ENCODE data around the gene RRM2.
A peak's percentile ranks its signal among the peaks of the same experiment; 100 is the strongest.

Gene RRM2

GRCh38 chr2:10150436-10150835 lies 27.9 kb downstream of the RRM2 start:
- no peak for DNase-seq

DNA sequence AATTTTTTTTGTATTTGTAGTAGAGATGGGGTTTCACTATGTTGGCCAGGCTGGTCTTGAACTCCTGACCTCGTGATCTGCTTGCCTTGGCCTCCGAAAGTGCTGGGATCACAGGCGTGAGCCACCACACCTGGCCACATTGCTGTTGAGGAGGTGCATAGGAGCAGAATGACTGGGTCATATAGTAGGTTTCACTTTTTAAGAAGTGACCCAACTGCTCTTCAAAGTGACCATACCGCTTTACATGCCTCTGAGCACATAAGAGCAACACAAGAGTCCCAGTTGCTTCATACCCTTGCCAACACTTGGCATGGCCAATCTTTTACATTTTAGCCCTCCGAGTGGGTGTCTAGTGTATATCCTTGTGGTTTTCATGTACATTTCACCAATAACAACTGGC lies 28.9 kb downstream of the RRM2 start:
- DNase-seq: no peak

GRCh38 chr2:10157293-10157692 lies 34.8 kb downstream of the RRM2 start:
- no peak for DNase-seq

DNA sequence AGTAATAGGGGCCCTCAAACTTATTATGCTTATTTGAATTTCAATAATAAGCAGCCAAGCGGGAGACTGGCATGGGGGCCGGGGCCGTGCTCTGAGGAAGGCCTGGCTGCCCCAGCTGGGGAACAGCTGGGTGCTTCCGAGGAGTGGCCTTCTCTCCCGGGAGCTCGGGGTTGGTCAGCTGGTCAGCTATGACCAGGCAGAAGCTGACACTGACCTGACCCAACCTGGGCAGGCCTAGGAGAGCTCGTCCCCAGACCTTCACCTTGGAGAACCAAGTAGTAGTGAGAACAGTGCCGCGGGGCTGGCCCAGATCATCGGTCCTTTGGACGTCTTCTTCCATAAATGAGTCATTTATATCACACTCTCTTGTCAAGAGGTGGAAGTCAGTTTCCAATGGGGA lies 36.1 kb downstream of the RRM2 start:
- DNase-seq: no peak

DNA sequence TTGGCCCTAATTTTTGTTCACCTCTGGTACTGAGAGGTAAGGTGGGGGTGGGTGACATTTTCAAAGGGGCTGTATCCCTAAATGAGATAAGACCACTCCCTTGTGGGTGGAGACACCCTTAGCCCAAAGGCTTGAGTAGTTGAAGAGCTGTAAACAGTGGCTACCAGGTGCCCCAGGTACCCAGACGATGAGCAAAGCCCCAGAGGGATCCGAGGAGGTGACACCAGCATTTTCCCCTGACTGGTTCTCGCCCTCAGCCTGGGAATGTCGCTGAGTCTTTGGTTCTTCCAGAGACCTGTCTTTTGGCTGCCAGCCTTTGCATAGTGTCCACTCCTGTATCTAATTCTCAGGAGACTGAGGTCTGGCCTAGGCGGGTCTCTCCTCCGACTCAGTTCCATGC lies 36.5 kb downstream of the RRM2 start:
- DNase-seq: no peak

GRCh38 chr2:10159581-10160131 lies 37.1 kb downstream of the RRM2 start:
- DNase-seq: peak in 2 of 58 donors; percentile 12 to 19

- DNase-seq: no peak
Measured at GRCh38 chr2:10160203-10160955, 37.8 kb downstream of the RRM2 start.

- no peak for DNase-seq
Measured at GRCh38 chr2:10161206-10161931, 38.8 kb downstream of the RRM2 start.

- DNase-seq: peak in 23 of 58 donors; percentile 15 to 63 (median 37)
Measured at GRCh38 chr2:10161961-10162441, 39.5 kb downstream of the RRM2 start.

DNA sequence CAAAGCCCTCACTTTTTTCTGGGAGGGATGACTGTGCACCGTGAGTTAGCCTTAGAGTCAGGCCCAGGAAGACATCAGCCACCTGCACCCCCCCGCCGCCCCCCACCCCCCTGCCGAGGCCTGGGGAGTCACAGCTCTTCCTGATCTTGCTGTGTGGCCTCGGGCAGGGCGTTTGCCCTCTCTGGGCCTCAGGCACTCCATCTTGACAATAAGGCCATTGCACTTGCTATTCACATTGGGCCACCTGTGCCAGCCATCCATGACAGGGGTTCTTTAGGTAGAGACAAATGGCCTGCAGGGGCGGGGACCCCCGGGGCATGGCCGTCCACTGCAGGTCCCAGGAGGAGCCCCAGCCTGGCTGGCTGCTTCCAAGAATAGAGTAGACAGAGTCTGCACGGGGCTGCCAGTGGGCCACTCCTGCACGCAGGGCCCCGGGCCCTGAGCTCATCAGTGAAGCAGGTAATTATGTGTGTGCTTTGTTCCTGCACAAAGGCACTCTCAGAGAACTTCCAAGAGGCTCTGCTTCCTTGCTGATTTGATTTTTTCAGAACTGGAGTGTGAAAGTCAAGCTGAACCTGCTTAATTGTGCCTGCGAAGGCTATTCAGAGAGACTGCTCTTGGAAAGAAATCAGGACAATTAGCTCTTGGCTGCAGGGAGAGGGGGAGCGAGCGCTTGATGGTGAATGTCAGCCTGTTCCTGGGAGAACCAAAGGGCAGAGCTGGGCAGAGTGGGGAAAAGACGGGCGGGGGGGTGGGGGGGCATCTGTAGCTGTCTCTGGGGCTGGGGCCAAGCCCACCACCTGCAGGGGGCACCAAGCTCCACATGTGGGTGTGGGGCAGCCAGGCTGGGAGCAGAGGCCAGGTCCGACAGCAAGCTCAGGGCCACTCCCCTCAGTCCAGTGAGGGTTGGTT lies 40.3 kb downstream of the RRM2 start:
- peak in 32 of 58 donors; percentile 18 to 78 (median 44) for DNase-seq

DNA sequence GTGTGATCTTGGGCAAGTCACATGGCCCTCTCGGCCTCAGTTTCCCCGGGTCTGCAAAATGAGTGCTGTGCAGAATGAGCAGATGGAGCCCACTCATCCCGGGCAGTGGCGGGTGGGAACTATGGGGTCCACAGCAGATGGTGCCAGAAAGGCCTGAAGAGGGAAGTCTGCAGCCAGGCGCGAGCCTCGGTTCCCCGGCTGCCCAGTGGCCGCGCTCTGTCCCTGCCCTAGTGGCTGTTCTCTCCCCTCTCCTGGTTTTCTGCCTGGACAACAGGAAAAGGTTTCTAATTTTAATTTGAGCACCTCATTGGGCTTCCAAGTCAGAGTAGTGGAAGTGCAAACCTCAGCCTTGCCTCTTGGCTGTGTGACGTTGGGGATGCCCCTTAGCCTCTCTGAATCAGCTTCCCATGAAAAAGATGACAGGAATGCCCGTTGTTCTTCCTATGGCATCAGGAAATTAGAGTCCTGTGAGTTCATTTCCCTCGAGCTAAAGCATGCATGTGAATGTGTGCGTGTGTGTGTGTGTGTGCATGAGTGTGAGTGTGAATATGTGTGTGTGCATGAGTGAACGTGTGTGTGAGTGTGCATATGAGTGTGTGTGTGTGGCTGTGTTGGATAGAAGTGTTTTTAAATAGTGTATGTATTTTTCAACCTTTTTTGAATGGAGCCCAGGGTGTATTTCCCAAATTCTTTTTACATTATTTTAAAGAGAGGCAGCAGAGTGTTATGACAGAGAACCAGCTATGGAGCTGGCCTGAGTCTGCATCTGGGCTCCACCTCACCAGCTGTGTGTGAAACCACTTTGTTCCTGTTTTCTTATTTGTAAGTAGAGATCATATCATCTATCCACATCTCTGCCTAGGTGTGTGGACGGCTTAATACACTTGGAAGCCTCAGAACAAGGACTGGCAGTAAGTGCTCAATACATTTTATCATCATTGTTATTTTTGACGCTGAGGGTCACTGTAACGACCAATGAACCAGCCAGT lies 41.3 kb downstream of the RRM2 start:
- no peak for DNase-seq

- no peak for DNase-seq
Measured at GRCh38 chr2:10164601-10165000, 42.1 kb downstream of the RRM2 start.

- DNase-seq: no peak
Measured at GRCh38 chr2:10165282-10165681, 42.7 kb downstream of the RRM2 start.

GRCh38 chr2:10165861-10166675 lies 43.5 kb downstream of the RRM2 start:
- DNase-seq: no peak

DNA sequence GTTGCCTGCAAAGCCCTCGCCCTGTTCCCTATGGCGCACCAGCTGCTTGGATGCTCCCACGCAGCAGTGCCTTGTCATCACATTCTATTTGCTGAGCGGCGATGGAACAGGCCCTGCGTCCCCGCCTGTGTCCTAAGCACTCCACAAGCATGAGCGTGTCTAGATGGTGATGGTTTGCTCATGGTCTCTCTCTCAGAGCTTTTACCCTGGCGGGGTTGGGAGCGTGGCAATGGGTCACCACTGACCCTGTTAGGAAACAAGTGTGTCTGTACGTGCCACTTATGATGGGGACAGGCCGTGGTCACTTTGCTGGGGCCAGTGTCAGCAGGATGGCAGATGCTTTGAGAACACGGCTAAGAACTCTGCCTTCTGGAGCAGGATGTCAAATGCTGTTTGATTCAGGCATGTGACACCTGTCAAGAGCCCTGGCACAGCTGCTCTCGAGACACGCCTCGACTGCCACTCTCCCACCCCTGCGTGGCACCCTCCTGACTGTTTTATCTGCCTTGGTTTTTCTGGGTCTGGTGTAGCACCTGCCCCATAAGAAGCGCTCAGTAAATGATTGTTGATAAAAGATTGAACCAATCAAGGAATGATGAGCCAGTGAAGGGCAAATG lies 44.2 kb downstream of the RRM2 start:
- DNase-seq: no peak

DNA sequence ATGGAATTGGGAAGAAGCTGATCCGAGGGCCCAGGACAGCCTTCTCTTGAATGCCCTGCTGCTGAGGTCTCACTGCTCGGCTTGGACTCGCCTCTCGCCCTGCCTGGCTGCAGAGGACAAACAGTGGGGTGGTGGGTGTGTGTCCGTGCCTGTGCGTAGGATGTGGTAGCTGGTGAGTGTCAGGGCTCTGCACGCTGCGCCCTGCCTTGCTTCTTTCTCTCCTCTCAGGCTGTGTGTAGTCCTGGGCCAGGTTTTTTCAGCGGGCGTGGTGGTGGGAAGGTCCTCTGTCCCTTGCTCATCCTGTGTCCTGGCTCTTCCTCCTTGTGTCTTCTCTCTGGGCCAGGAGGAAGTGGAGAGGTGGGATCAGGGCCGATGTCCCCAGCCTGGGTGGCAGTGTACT lies 44.8 kb downstream of the RRM2 start:
- DNase-seq: no peak

GRCh38 chr2:10168221-10168620 lies 45.7 kb downstream of the RRM2 start:
- DNase-seq: no peak

GRCh38 chr2:10169053-10169578 lies 46.6 kb downstream of the RRM2 start:
- no peak for DNase-seq

Measured in anterior cingulate cortex (tissue), 58 donors.